ACHN (cell line): ENCODE data around the gene PCSK5.
"Not testable (repeated sequence)": the region's sequence is repeated elsewhere in the genome, so short reads cannot be mapped to it uniquely, and the experiment has no call there.

Experiments used
- DNase-seq: peaks from one replicate; pipeline ENCODE4 v3.0.0-alpha.2; 2015
- in situ Hi-C: cut with HindIII; loops from 2 replicates; pipeline ENCODE4 v1.10.0; 2017; ENCODE audit warnings: low sequenced_read_pairs, low pct_ligation_motif_present, low pct_unique_long_range_greater_than_20kb

PCSK5 gene

GRCh38 chr9:76027416-76027815 is 136.9 kb downstream of the PCSK5 start:
- DNase-seq: no peak
- in situ Hi-C loops: no loop called here

GRCh38 chr9:76027861-76028260 is 137.4 kb downstream of the PCSK5 start:
- DNase-seq: no peak
- in situ Hi-C loops: no loop called here

GRCh38 chr9:76032038-76032796 is 141.7 kb downstream of the PCSK5 start:
- in situ Hi-C loops: no loop called here
- DNase-seq: no peak

DNA sequence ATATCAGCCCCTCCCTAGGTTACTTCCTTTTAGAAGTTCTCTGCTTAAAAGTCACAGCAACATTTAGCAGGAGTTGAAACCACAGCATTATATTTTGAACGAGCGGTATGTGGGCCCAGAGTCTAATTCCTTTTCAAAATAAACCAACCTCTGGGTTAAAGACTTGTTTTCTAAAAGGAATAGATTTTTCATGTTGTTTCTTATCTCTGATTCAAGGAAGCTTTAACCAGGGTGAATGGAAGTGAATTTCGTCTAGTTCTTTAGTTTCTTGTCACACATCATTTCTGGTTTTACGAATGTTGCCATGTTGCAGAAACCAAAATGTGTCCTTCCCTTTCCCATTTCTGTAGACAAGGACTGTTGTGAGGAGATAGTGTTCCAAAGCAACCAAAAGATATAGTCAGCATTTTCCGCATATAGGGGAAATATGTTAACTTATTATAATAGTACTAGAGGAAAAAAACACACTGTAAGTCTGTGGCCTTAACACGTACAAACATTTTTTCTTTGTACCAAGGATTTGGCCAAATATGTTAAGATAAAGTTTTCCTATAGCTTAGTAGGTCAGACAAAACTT is 142.4 kb downstream of the PCSK5 start:
- in situ Hi-C loops: no loop called here
- DNase-seq: no peak

GRCh38 chr9:76034049-76034448 is 143.6 kb downstream of the PCSK5 start:
- DNase-seq: no peak
- in situ Hi-C loops: no loop called here

GRCh38 chr9:76036762-76037161 is 146.3 kb downstream of the PCSK5 start:
- in situ Hi-C loops: no loop called here
- no peak for DNase-seq

- in situ Hi-C loops: no loop called here
- no peak for DNase-seq
These were observed 147.2 kb downstream of the PCSK5 start for GRCh38 chr9:76037587-76038225.

- no peak for DNase-seq
- in situ Hi-C loops: no loop called here
These were observed 148.0 kb downstream of the PCSK5 start for GRCh38 chr9:76038431-76038830.

GRCh38 chr9:76044266-76044819 is 153.9 kb downstream of the PCSK5 start:
- in situ Hi-C loops: no loop called here
- DNase-seq: no peak

GRCh38 chr9:76045221-76045620 is 154.7 kb downstream of the PCSK5 start:
- in situ Hi-C loops: no loop called here
- no peak for DNase-seq

- DNase-seq: no peak
- in situ Hi-C loops: no loop called here
These were observed 158.9 kb downstream of the PCSK5 start for GRCh38 chr9:76049341-76049740.

- in situ Hi-C loops: no loop called here
- DNase-seq: no peak
These were observed 177.2 kb downstream of the PCSK5 start for GRCh38 chr9:76067696-76068095.

DNA sequence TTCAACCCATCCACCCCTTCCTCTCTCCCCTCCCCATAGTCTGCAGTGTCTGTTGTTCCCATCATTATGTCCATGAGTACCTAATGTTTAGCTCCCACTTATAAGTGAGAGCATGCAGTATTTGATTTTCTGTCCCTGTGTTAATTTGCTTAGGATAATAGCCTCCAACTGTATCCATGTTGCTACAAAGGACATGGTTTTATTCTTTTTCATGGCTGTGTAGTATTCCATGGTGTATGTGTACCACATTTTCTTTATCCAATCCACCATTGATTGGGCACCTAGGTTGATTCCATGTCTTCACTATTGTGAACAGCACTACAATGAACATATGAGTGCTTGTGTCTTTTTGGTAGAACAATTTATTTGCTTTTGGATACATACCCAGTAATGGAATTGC is 187.1 kb downstream of the PCSK5 start:
- in situ Hi-C loops: no loop called here

GRCh38 chr9:76081281-76081680 is 190.8 kb downstream of the PCSK5 start:
- DNase-seq, in situ Hi-C loops: not testable (repeated sequence)

More for the DNA sequence above, 187.1 kb downstream of the PCSK5 start:
- DNase-seq: no peak

DNA sequence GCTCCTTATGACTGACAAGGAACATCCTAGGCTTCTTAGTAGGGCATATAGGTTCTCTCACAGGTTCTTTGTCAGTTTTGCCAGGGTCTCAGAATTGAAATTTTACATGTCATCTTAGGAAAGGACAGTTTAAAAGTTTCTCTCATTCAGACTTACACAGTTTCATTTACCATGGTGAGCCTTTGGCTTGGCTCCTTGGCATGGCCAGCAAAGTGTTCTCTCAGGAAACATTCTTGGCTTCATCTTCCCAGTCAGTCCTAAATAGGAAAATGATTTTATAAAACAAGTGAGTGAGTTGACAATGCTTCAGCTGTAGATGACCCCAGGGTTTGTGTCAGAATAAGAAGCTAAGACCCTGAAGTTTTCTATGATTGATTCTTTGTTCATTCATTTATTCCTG is 191.6 kb downstream of the PCSK5 start:
- DNase-seq: no peak
- in situ Hi-C loops: no loop called here

GRCh38 chr9:76085596-76085995 is 195.1 kb downstream of the PCSK5 start:
- in situ Hi-C loops: no loop called here
- DNase-seq: no peak

DNA sequence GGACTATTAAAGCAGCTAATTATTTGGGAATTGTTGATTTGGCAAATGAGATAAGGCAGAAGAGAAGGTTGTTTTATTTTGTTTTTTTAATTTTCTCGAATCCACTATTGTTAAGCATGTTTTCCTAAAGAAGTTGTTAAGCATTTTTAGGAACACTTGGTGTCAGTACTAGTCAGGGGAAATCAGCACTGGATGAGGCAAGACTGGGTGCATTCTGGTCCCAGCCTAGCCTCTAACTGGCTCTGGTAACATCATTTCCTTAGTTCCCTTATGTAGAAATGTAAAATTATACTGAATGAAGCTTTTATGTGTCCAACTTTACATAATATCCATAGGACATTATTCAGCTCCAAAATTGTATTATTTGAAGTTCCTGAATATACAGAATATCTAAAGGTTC is 196.1 kb downstream of the PCSK5 start:
- no peak for DNase-seq
- in situ Hi-C loops: no loop called here

- in situ Hi-C loops: no loop called here
- no peak for DNase-seq
These were observed 197.5 kb downstream of the PCSK5 start for GRCh38 chr9:76087976-76088375.

GRCh38 chr9:76090330-76090729 is 199.9 kb downstream of the PCSK5 start:
- in situ Hi-C loops: no loop called here
- no peak for DNase-seq

- in situ Hi-C loops: no loop called here
- no peak for DNase-seq
These were observed 200.4 kb downstream of the PCSK5 start for GRCh38 chr9:76090909-76091308.
